ENCODE results near the gene PPP2R5E. TPM values are rescaled to one million over a fixed set of nuclear protein-coding genes. Genes with fewer than 3 reads are reported as not detected.

The PPP2R5E gene
- total RNA-seq, 2 donors from 2014 or later, result 17.3 to 18.7 TPM

DNA sequence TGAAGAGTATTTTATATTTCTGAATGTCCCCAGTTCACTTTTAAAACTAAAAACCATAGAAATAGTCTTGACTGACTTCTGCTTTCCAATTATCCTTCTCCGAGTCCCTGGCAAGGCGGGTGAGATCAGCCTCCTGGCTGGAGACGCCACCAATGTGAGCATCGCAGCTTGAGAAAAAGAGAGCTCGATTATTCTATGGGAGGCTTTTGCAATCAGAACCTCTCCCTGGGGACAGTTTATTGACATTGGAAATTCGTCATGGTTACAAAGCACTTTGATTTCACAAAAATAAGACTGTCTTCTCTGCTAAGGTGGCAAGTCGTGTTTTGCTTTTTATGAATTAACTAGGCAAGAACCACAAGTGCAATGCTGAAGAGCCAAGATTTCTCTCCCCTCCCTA, 200.8 kb downstream of the PPP2R5E start:
- no peak for DNase-seq (ENCODE audit: low spot score)
- Histone ChIP-seq H3K4me3 (no peak overlapping the region), H3K36me3 (no peaks in the 10 kb centered on the region), H3K9me3 (no peaks in the 10 kb centered on the region), H3K27me3 (no peaks in the 10 kb centered on the region), H3K27ac (no peak overlapping the region), H3K4me1 (no peaks in the 10 kb centered on the region)
- TF ChIP-seq CTCF (IDR thresholded peaks at IDR 0.05), result no peak

- no peak overlapping the region for H3K27ac ChIP-seq
- no peaks in the 10 kb centered on the region for H3K9me3 ChIP-seq
- peaks cover 0 to 7% of the 10 kb centered on the region in 2 donors for H3K4me1 ChIP-seq
- no peak for TF ChIP-seq CTCF (IDR thresholded peaks at IDR 0.05)
- no peaks in the 10 kb centered on the region for H3K27me3 ChIP-seq
- no peaks in the 10 kb centered on the region for H3K36me3 ChIP-seq
- no peak overlapping the region for H3K4me3 ChIP-seq
- DNase-seq (ENCODE audit: low spot score), result no peak
These were observed 214.1 kb downstream of the PPP2R5E start for GRCh38 chr14:63328787-63329737.

DNA sequence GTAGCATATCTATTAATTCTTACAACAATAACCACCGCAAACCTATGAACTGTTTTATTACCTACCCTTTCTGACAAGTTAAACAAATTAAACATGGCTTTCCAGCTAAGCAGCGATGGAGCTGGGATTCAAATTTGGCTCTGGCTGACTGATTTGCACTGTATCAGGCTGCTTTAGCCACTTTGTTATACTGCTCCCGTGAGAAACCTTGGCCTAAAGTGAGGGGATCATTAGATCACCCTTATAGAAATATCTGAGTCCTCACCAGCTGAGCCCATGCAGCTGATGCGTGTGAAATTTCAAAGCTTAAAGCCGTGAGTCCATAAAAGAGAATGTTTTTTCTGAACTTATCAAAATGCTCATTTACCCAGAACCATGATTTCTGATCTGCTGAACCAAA, 216.3 kb downstream of the PPP2R5E start:
- Histone ChIP-seq H3K36me3 (no peaks in the 10 kb centered on the region), H3K27ac (no peak overlapping the region), H3K4me3 (no peak overlapping the region), H3K4me1 (peaks cover 0 to 7% of the 10 kb centered on the region in 2 donors), H3K9me3 (no peaks in the 10 kb centered on the region), H3K27me3 (no peaks in the 10 kb centered on the region)
- no peak for DNase-seq (ENCODE audit: low spot score)
- no peak for TF ChIP-seq CTCF (IDR thresholded peaks at IDR 0.05)

GRCh38 chr14:63322897-63323573, 220.1 kb downstream of the PPP2R5E start:
- Histone ChIP-seq H3K27ac (no peak overlapping the region), H3K4me1 (no peaks in the 10 kb centered on the region), H3K9me3 (no peaks in the 10 kb centered on the region), H3K27me3 (no peaks in the 10 kb centered on the region), H3K36me3 (no peaks in the 10 kb centered on the region), H3K4me3 (no peak overlapping the region)
- no peak for DNase-seq (ENCODE audit: low spot score)
- TF ChIP-seq CTCF (IDR thresholded peaks at IDR 0.05), result no peak

GRCh38 chr14:63322472-63322871, 220.7 kb downstream of the PPP2R5E start:
- Histone ChIP-seq H3K27me3 (no peaks in the 10 kb centered on the region), H3K27ac (no peak overlapping the region), H3K9me3 (no peaks in the 10 kb centered on the region), H3K36me3 (no peaks in the 10 kb centered on the region), H3K4me3 (no peak overlapping the region), H3K4me1 (no peaks in the 10 kb centered on the region)
- DNase-seq (ENCODE audit: low spot score), result no peak
- no peak for TF ChIP-seq CTCF (IDR thresholded peaks at IDR 0.05)

Other genes with a start within 250 kb of the PPP2R5E start
- not detected for gene GPHB5, start 224.4 kb downstream of the PPP2R5E start, total RNA-seq
- gene WDR89, start 98.5 kb upstream of the PPP2R5E start, total RNA-seq, result 1 to 10 TPM; 3.4 to 4.2 TPM
- gene SGPP1, start 184.7 kb upstream of the PPP2R5E start, total RNA-seq, result 1 to 10 TPM; 9.1 to 9.3 TPM